Neural cell (in vitro differentiated cells): ENCODE results near the gene MAJIN. TPM values are rescaled to one million over a fixed set of nuclear protein-coding genes. Genes with fewer than 3 reads are reported as not detected.

Source experiments
- H2AFZ ChIP-seq: fragments of 200-600, 300-800 bp; sonication (generic), shearing (Covaris generic); 2 replicates; pipeline ENCODE4 v1.6.0; 2014; ENCODE audit warnings: low read depth, mild to moderate bottlenecking, antibody characterized with exemption, low read length, moderate library complexity
- H3F3A ChIP-seq: fragments of 200-600 bp; shearing (Covaris generic); 2 replicates; pipeline ENCODE4 v1.6.1; 2016; ENCODE audit warnings: mild to moderate bottlenecking, moderate library complexity, mixed read lengths, antibody characterized with exemption, low read length; ENCODE audit not compliant: insufficient read depth, poor library complexity, severe bottlenecking
- H3K27ac ChIP-seq: fragments of 200-600, 300-800 bp; sonication (generic), shearing (Covaris generic); 2 replicates; pipeline ENCODE4 v1.5.1; 2014; ENCODE audit warnings: mild to moderate bottlenecking, low read length, moderate library complexity
- H3K27me3 ChIP-seq: fragments of 300-800, 200-600 bp; sonication (generic), shearing (Covaris generic); 2 replicates; pipeline ENCODE4 v1.6.0; 2014; ENCODE audit warnings: mild to moderate bottlenecking, low read depth, low read length, moderate library complexity; ENCODE audit not compliant: insufficient read depth
- H3K36me3 ChIP-seq: fragments of 300-800, 200-600 bp; sonication (generic), shearing (Covaris generic); 2 replicates; pipeline ENCODE4 v1.5.1; 2014; ENCODE audit warnings: mild to moderate bottlenecking, antibody characterized with exemption, low read length, moderate library complexity; ENCODE audit not compliant: insufficient read depth
- H3K4me2 ChIP-seq: fragments of 300-800, 200-600 bp; sonication (generic), shearing (Covaris generic); 2 replicates; pipeline ENCODE4 v1.6.0; 2014; ENCODE audit warnings: mild to moderate bottlenecking, low read length
- H3K4me3 ChIP-seq: fragments of 300-800, 200-600 bp; sonication (generic), shearing (Covaris generic); 2 replicates; pipeline ENCODE4 v1.5.1; 2014; ENCODE audit warnings: mild to moderate bottlenecking, low read length, moderate library complexity
- H3K79me2 ChIP-seq: fragments of 200-600 bp; shearing (Covaris generic); replicated peaks from 2 replicates; pipeline ENCODE4 v1.6.0; 2014; ENCODE audit warnings: mild to moderate bottlenecking, low read length, moderate library complexity; ENCODE audit not compliant: insufficient read depth
- H3K9ac ChIP-seq: fragments of 300-800, 200-600 bp; sonication (generic), shearing (Covaris generic); 2 replicates; pipeline ENCODE4 v1.6.1; 2016; ENCODE audit warnings: mild to moderate bottlenecking, low read length, mixed read lengths
- H3K9me2 ChIP-seq: fragments of 200-600 bp; shearing (Covaris generic); 2 replicates; pipeline ENCODE4 v1.6.1; 2016; ENCODE audit warnings: mild to moderate bottlenecking, low read length, mixed read lengths; ENCODE audit not compliant: insufficient read depth
- H3K9me3 ChIP-seq: fragments of 200-600, 300-800 bp; sonication (generic), shearing (Covaris generic); 2 replicates; pipeline ENCODE4 v1.6.1; 2016; ENCODE audit warnings: mild to moderate bottlenecking, mixed run types, low read length, moderate library complexity, mixed read lengths
- H4K20me1 ChIP-seq: fragments of 200-600 bp; shearing (Covaris generic); 2 replicates; pipeline ENCODE4 v1.6.1; 2016; ENCODE audit warnings: mild to moderate bottlenecking, mixed run types; ENCODE audit not compliant: insufficient read depth
- EP300 ChIP-seq: fragments of 450-650 bp; conservative IDR thresholded peaks from 2 replicates; pipeline ENCODE4 v1.6.1; 2014; ENCODE audit warnings: antibody characterized with exemption, mild to moderate bottlenecking, moderate library complexity; ENCODE audit not compliant: poor library complexity, severe bottlenecking
- EZH2 ChIP-seq: fragments of 200-600, 300-800 bp; shearing (Covaris generic), sonication (generic); IDR thresholded peaks from 2 replicates; pipeline ENCODE4 v1.6.1; 2014; ENCODE audit warnings: antibody characterized with exemption, low read length, borderline replicate concordance, mild to moderate bottlenecking; ENCODE audit not compliant: insufficient read depth, poor library complexity, severe bottlenecking
- MXI1 ChIP-seq: fragments of 450-650 bp; conservative IDR thresholded peaks from 2 replicates; pipeline ENCODE4 v1.6.1; 2014; ENCODE audit warnings: antibody characterized with exemption, mild to moderate bottlenecking; ENCODE audit not compliant: poor library complexity, severe bottlenecking
- POLR2AphosphoS5 ChIP-seq: IDR thresholded peaks from 2 replicates; pipeline ENCODE4 v1.6.1; 2012
- RAD21 ChIP-seq: fragments of 450-650 bp; conservative IDR thresholded peaks from 2 replicates; pipeline ENCODE4 v1.6.1; 2014; ENCODE audit warnings: antibody characterized with exemption, mild to moderate bottlenecking, moderate library complexity
- SMC3 ChIP-seq: fragments of 450-650 bp; conservative IDR thresholded peaks from 2 replicates; pipeline ENCODE4 v1.6.1; 2014; ENCODE audit warnings: antibody characterized with exemption, mild to moderate bottlenecking, moderate library complexity; ENCODE audit not compliant: poor library complexity
- TAF1 ChIP-seq: IDR thresholded peaks from 2 replicates; pipeline ENCODE4 v1.6.1; 2012; ENCODE audit warnings: low read depth
- polyA plus RNA-seq: library from polyadenylated mRNA; depleted of rRNA; stranded (reverse); fragments of >200 nt; gene quantifications from 2 replicates; pipeline ENCODE4 v1.2.3, GENCODE V29; 2014
- TF ChIP-seq, protein P1 (sequence below): IDR thresholded peaks from 2 replicates; pipeline ENCODE4 v1.6.1; 2012; ENCODE audit warnings: borderline replicate concordance
- TF ChIP-seq, protein P2 (sequence below): fragments of 450-650 bp; IDR thresholded peaks from 2 replicates; pipeline ENCODE4 v1.5.1; 2014; ENCODE audit warnings: antibody characterized with exemption, mild to moderate bottlenecking, moderate library complexity; ENCODE audit not compliant: poor library complexity, severe bottlenecking

MAJIN gene
- polyA plus RNA-seq, 1 donor from 2014 or later: not detected

DNA sequence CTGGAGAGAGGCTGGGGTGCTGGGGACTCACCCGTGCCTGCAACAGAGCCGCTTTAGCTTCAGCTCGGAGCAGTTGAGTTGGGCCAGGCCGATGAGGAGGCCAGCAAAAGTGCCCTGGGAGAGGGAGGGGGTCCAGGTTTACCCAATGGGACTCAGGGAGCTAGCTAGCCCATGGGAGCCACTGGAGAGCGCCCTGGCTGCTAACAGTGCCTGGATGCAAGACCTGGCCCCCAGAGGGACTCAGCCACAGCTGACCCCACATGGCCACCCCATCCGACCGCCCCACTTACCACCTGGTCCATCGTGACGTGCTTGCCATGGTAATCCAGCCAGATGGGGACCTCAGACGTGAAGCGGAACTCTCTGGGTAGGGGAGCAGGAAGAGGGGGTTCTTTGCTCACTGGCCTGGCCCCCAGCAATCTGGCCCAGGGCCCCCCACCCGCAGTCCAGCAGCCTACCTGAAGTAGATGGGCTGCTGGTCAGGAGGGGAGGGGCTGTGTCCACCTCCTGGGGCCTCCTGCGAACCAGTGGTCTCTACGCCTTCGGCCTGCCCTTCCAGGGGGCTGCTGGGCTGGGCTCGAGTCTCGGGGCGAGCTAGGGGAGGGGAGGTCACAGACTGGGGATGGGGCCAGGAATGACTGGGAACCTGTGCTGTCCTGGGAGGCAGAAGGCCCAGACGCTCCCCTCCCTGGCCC is 74.4 kb downstream of the MAJIN start:
- Histone ChIP-seq H3F3A (no peaks in the 10 kb centered on the region), H3K4me2 (no peak overlapping the region), H3K79me2 (no peaks in the 10 kb centered on the region), H2AFZ (no peak overlapping the region), H3K9ac (no peak overlapping the region), H3K27me3 (no peaks in the 10 kb centered on the region), H3K4me3 (no peak overlapping the region), H3K27ac (no peak overlapping the region), H4K20me1 (no peaks in the 10 kb centered on the region), H3K36me3 (no peaks in the 10 kb centered on the region), H3K9me2 (no peaks in the 10 kb centered on the region), H3K9me3 (no peaks in the 10 kb centered on the region)
- no peak for TF ChIP-seq TAF1
- no peak for TF ChIP-seq MXI1
- no peak for TF ChIP-seq EZH2
- no peak for TF ChIP-seq EP300
- TF ChIP-seq, protein P1, sequence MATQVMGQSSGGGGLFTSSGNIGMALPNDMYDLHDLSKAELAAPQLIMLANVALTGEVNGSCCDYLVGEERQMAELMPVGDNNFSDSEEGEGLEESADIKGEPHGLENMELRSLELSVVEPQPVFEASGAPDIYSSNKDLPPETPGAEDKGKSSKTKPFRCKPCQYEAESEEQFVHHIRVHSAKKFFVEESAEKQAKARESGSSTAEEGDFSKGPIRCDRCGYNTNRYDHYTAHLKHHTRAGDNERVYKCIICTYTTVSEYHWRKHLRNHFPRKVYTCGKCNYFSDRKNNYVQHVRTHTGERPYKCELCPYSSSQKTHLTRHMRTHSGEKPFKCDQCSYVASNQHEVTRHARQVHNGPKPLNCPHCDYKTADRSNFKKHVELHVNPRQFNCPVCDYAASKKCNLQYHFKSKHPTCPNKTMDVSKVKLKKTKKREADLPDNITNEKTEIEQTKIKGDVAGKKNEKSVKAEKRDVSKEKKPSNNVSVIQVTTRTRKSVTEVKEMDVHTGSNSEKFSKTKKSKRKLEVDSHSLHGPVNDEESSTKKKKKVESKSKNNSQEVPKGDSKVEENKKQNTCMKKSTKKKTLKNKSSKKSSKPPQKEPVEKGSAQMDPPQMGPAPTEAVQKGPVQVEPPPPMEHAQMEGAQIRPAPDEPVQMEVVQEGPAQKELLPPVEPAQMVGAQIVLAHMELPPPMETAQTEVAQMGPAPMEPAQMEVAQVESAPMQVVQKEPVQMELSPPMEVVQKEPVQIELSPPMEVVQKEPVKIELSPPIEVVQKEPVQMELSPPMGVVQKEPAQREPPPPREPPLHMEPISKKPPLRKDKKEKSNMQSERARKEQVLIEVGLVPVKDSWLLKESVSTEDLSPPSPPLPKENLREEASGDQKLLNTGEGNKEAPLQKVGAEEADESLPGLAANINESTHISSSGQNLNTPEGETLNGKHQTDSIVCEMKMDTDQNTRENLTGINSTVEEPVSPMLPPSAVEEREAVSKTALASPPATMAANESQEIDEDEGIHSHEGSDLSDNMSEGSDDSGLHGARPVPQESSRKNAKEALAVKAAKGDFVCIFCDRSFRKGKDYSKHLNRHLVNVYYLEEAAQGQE: no peak
- TF ChIP-seq, protein P2, sequence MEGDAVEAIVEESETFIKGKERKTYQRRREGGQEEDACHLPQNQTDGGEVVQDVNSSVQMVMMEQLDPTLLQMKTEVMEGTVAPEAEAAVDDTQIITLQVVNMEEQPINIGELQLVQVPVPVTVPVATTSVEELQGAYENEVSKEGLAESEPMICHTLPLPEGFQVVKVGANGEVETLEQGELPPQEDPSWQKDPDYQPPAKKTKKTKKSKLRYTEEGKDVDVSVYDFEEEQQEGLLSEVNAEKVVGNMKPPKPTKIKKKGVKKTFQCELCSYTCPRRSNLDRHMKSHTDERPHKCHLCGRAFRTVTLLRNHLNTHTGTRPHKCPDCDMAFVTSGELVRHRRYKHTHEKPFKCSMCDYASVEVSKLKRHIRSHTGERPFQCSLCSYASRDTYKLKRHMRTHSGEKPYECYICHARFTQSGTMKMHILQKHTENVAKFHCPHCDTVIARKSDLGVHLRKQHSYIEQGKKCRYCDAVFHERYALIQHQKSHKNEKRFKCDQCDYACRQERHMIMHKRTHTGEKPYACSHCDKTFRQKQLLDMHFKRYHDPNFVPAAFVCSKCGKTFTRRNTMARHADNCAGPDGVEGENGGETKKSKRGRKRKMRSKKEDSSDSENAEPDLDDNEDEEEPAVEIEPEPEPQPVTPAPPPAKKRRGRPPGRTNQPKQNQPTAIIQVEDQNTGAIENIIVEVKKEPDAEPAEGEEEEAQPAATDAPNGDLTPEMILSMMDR: no peak
- no peak for TF ChIP-seq SMC3
- no peak for TF ChIP-seq POLR2AphosphoS5
- no peak for TF ChIP-seq RAD21

DNA sequence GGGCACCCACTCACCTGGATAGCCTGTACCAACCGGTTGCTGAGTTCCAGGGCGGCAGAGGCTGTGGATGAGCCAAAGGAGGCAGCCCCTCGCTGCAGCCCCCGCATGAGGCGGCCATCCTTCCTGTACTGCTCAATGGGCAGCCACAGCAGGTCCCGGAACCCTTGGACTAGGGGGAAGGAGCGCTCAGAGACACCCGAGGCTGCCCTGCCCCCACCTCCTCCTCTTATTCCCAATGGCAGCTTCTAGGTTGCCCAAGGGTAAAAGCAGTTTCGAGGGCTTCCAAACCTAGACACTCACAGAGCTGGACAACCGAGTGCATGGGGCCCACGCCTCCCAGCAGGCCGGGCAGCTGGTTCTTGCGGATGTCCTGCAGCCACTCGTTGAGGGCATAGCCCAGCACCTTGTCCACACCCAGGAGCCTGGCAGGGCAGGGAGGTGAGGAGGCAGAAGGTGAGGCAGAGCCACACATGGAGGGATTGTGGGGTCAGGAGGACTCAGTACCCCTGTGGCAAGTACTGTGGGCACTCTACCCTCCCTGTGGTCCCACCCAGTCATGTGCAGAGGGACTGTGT is 75.4 kb downstream of the MAJIN start:
- no peak overlapping the region for H3K9ac ChIP-seq
- H3F3A ChIP-seq: no peaks in the 10 kb centered on the region
- H3K4me3 ChIP-seq: no peak overlapping the region
- no peaks in the 10 kb centered on the region for H3K36me3 ChIP-seq
- no peaks in the 10 kb centered on the region for H4K20me1 ChIP-seq
- H3K27ac ChIP-seq: no peak overlapping the region
- H3K9me3 ChIP-seq: no peaks in the 10 kb centered on the region
- no peaks in the 10 kb centered on the region for H3K79me2 ChIP-seq
- no peak overlapping the region for H3K4me2 ChIP-seq
- no peaks in the 10 kb centered on the region for H3K27me3 ChIP-seq
- no peak overlapping the region for H2AFZ ChIP-seq
- no peaks in the 10 kb centered on the region for H3K9me2 ChIP-seq
- no peak for TF ChIP-seq RAD21
- TF ChIP-seq, protein P2: no peak
- no peak for TF ChIP-seq TAF1
- TF ChIP-seq, protein P1: no peak
- no peak for TF ChIP-seq EP300
- no peak for TF ChIP-seq MXI1
- no peak for TF ChIP-seq EZH2
- no peak for TF ChIP-seq SMC3
- TF ChIP-seq POLR2AphosphoS5: no peak
